Measurements from ENCODE around the gene NUDT4B.
"Not testable (repeated sequence)": the region's sequence is repeated elsewhere in the genome, so short reads cannot be mapped to it uniquely, and the experiment has no call there.

Gene NUDT4B

GRCh38 chr1:148748563-148749334 lies at the start of gene NUDT4B:
TSS of gene NUDT4B (plus strand) at chr1:148748774. CDS start at chr1:148748953, 179 bp downstream.
- DNase-seq, result not testable (repeated sequence)

GRCh38 chr1:148699357-148699756 lies 49.2 kb upstream of the NUDT4B start:
- not testable (repeated sequence) for DNase-seq

GRCh38 chr1:148702242-148702641 lies 46.3 kb upstream of the NUDT4B start:
- DNase-seq, result not testable (repeated sequence)

- not testable (repeated sequence) for DNase-seq
Observed at GRCh38 chr1:148703973-148704591, 44.5 kb upstream of the NUDT4B start.

GRCh38 chr1:148705316-148705948 lies 43.1 kb upstream of the NUDT4B start:
- DNase-seq, result not testable (repeated sequence)

- DNase-seq, result not testable (repeated sequence)
Observed at GRCh38 chr1:148708779-148709333, 39.7 kb upstream of the NUDT4B start.

- DNase-seq, result not testable (repeated sequence)
Observed at GRCh38 chr1:148710772-148711523, 37.6 kb upstream of the NUDT4B start.

- DNase-seq, result not testable (repeated sequence)
Observed at GRCh38 chr1:148712353-148712752, 36.2 kb upstream of the NUDT4B start.

- not testable (repeated sequence) for DNase-seq
Observed at GRCh38 chr1:148715518-148715917, 33.1 kb upstream of the NUDT4B start.

GRCh38 chr1:148716966-148717520 lies 31.5 kb upstream of the NUDT4B start:
- not testable (repeated sequence) for DNase-seq

- not testable (repeated sequence) for DNase-seq
Observed at GRCh38 chr1:148720918-148721317, 27.7 kb upstream of the NUDT4B start.

- DNase-seq, result not testable (repeated sequence)
Observed at GRCh38 chr1:148722758-148723157, 25.8 kb upstream of the NUDT4B start.

GRCh38 chr1:148723515-148723914 lies 25.1 kb upstream of the NUDT4B start:
- not testable (repeated sequence) for DNase-seq

GRCh38 chr1:148724872-148725271 lies 23.7 kb upstream of the NUDT4B start:
- DNase-seq, result not testable (repeated sequence)

- not testable (repeated sequence) for DNase-seq
Observed at GRCh38 chr1:148727862-148728261, 20.7 kb upstream of the NUDT4B start.

- DNase-seq, result not testable (repeated sequence)
Observed at GRCh38 chr1:148729128-148729527, 19.4 kb upstream of the NUDT4B start.

GRCh38 chr1:148729541-148729940 lies 19.0 kb upstream of the NUDT4B start:
- DNase-seq, result not testable (repeated sequence)

GRCh38 chr1:148732277-148732676 lies 16.3 kb upstream of the NUDT4B start:
- not testable (repeated sequence) for DNase-seq

GRCh38 chr1:148733585-148734310 lies 14.8 kb upstream of the NUDT4B start:
- DNase-seq, result not testable (repeated sequence)

- not testable (repeated sequence) for DNase-seq
Observed at GRCh38 chr1:148734311-148734662, 14.3 kb upstream of the NUDT4B start.

GRCh38 chr1:148735538-148735937 lies 13.0 kb upstream of the NUDT4B start:
- not testable (repeated sequence) for DNase-seq

All from activated CD4-positive, CD25-positive, alpha-beta regulatory T cell (primary cell).